Superior temporal gyrus (tissue), 1 donor: ENCODE measurements around the gene CD36.
"Not testable (repeated sequence)": the region's sequence is repeated elsewhere in the genome, so short reads cannot be mapped to it uniquely, and the experiment has no call there.

Experiments
- DNase-seq: peaks from one replicate; pipeline ENCODE4 v3.0.0-alpha.2; 2016; ENCODE audit errors: extremely low spot score

The CD36 gene

GRCh38 chr7:80653244-80653643 is 14.8 kb downstream of the CD36 start:
- no peak for DNase-seq

- no peak for DNase-seq
Measured at GRCh38 chr7:80654887-80655340, 16.5 kb downstream of the CD36 start.

- DNase-seq, result no peak
Measured at GRCh38 chr7:80656029-80656428, 17.6 kb downstream of the CD36 start.

GRCh38 chr7:80659120-80660055 is 20.9 kb downstream of the CD36 start:
- peak; percentile 60 for DNase-seq

GRCh38 chr7:80660939-80661338 is 22.5 kb downstream of the CD36 start:
- DNase-seq, result no peak

GRCh38 chr7:80661729-80662128 is 23.3 kb downstream of the CD36 start:
- DNase-seq, result no peak

- no peak for DNase-seq
Measured at GRCh38 chr7:80662252-80662651, 23.8 kb downstream of the CD36 start.

- DNase-seq, result no peak
Measured at GRCh38 chr7:80665526-80665925, 27.1 kb downstream of the CD36 start.

GRCh38 chr7:80666376-80666775 is 27.9 kb downstream of the CD36 start:
- no peak for DNase-seq

GRCh38 chr7:80669367-80669766 is 30.9 kb downstream of the CD36 start:
- not testable (repeated sequence) for DNase-seq

GRCh38 chr7:80671744-80672143 is 33.3 kb downstream of the CD36 start:
- DNase-seq, result no peak

- no peak for DNase-seq
Measured at GRCh38 chr7:80675090-80675489, 36.6 kb downstream of the CD36 start.

- DNase-seq, result no peak
Measured at GRCh38 chr7:80676404-80676803, 38.0 kb downstream of the CD36 start.

- no peak for DNase-seq
Measured at GRCh38 chr7:80677629-80678028, 39.2 kb downstream of the CD36 start.

- DNase-seq, result no peak
Measured at GRCh38 chr7:80678707-80679106, 40.3 kb downstream of the CD36 start.

GRCh38 chr7:80679921-80680907 is 41.8 kb downstream of the CD36 start:
- no peak for DNase-seq

GRCh38 chr7:80681272-80681885 is 42.9 kb downstream of the CD36 start:
- DNase-seq, result no peak

- DNase-seq, result no peak
Measured at GRCh38 chr7:80682744-80683143, 44.3 kb downstream of the CD36 start.

GRCh38 chr7:80686576-80686975 is 48.1 kb downstream of the CD36 start:
- DNase-seq, result no peak

GRCh38 chr7:80699045-80699638 is 60.7 kb downstream of the CD36 start:
- peak; percentile 92 for DNase-seq

GRCh38 chr7:80699721-80700256 is 61.3 kb downstream of the CD36 start:
- DNase-seq, result no peak
